Measurements from ENCODE around the gene CORIN.

Gene CORIN

GRCh38 chr4:47817275-47817674, 20.6 kb downstream of the CORIN start:
- H2AFZ ChIP-seq (ENCODE audit: low read depth, low read length), result no peak overlapping the region
- H3K4me2 ChIP-seq (ENCODE audit: insufficient read depth, low read length), result no peak overlapping the region
- H3K9ac ChIP-seq (ENCODE audit: low read depth, low read length), result no peak overlapping the region
- no peaks in the 10 kb centered on the region for H4K20me1 ChIP-seq (ENCODE audit: insufficient read depth, low read length)
- H3K79me2 ChIP-seq (ENCODE audit: insufficient read depth, low read length), result no peaks in the 10 kb centered on the region
- ATAC-seq (ENCODE audit: insufficient read depth, low read depth), result no peak
- H3K4me1 ChIP-seq (ENCODE audit: insufficient read depth, low read length), result no peaks in the 10 kb centered on the region
- no peaks in the 10 kb centered on the region for H3K9me3 ChIP-seq (ENCODE audit: insufficient read depth, low read length, severe bottlenecking)
- no peak for DNase-seq
- H3K27me3 ChIP-seq (ENCODE audit: insufficient read depth, low read length, poor library complexity), result peaks cover 2% of the 10 kb centered on the region
- no peak overlapping the region for H3K4me3 ChIP-seq (ENCODE audit: low read depth in 1 of 2, low read length in 2 of 2)
- H3K27ac ChIP-seq (ENCODE audit: low read length), result no peak overlapping the region
- no peaks in the 10 kb centered on the region for H3K36me3 ChIP-seq (ENCODE audit: insufficient read depth, low read length)
- TF ChIP-seq EZH2 (IDR thresholded peaks at IDR 0.05; ENCODE audit: borderline replicate concordance, low read depth, low read length, severe bottlenecking) (no peak), CTCF (IDR thresholded peaks at IDR 0.05; ENCODE audit: borderline replicate concordance, extremely low read depth, low read length, poor library complexity, severe bottlenecking) (no peak)

GRCh38 chr4:47816748-47817147, 21.1 kb downstream of the CORIN start:
- ATAC-seq (ENCODE audit: insufficient read depth, low read depth), result no peak
- H3K27ac ChIP-seq (ENCODE audit: low read length), result no peak overlapping the region
- TF ChIP-seq EZH2 (IDR thresholded peaks at IDR 0.05; ENCODE audit: borderline replicate concordance, low read depth, low read length, severe bottlenecking) (no peak), CTCF (IDR thresholded peaks at IDR 0.05; ENCODE audit: borderline replicate concordance, extremely low read depth, low read length, poor library complexity, severe bottlenecking) (no peak)
- no peaks in the 10 kb centered on the region for H3K79me2 ChIP-seq (ENCODE audit: insufficient read depth, low read length)
- H3K4me3 ChIP-seq (ENCODE audit: low read depth in 1 of 2, low read length in 2 of 2), result no peak overlapping the region
- H3K9ac ChIP-seq (ENCODE audit: low read depth, low read length), result no peak overlapping the region
- no peaks in the 10 kb centered on the region for H3K9me3 ChIP-seq (ENCODE audit: insufficient read depth, low read length, severe bottlenecking)
- H3K4me1 ChIP-seq (ENCODE audit: insufficient read depth, low read length), result no peaks in the 10 kb centered on the region
- DNase-seq, result no peak
- no peak overlapping the region for H2AFZ ChIP-seq (ENCODE audit: low read depth, low read length)
- H3K4me2 ChIP-seq (ENCODE audit: insufficient read depth, low read length), result no peak overlapping the region
- no peaks in the 10 kb centered on the region for H3K36me3 ChIP-seq (ENCODE audit: insufficient read depth, low read length)
- H3K27me3 ChIP-seq (ENCODE audit: insufficient read depth, low read length, poor library complexity), result peaks cover 2% of the 10 kb centered on the region
- H4K20me1 ChIP-seq (ENCODE audit: insufficient read depth, low read length), result no peaks in the 10 kb centered on the region

- Histone ChIP-seq H3K9me3 (ENCODE audit: insufficient read depth, low read length, severe bottlenecking) (no peaks in the 10 kb centered on the region), H2AFZ (ENCODE audit: low read depth, low read length) (no peak overlapping the region)
Measured at GRCh38 chr4:47814618-47815295, 23.1 kb downstream of the CORIN start.

More at GRCh38 chr4:47814618-47815295, 23.1 kb downstream of the CORIN start:
- DNase-seq (no peak), ATAC-seq (ENCODE audit: insufficient read depth, low read depth) (no peak)
- Histone ChIP-seq H3K4me2 (ENCODE audit: insufficient read depth, low read length) (no peak overlapping the region), H3K27ac (ENCODE audit: low read length) (no peak overlapping the region), H4K20me1 (ENCODE audit: insufficient read depth, low read length) (no peaks in the 10 kb centered on the region), H3K9ac (ENCODE audit: low read depth, low read length) (no peak overlapping the region), H3K4me3 (ENCODE audit: low read depth in 1 of 2, low read length in 2 of 2) (no peak overlapping the region), H3K27me3 (ENCODE audit: insufficient read depth, low read length, poor library complexity) (peaks cover 2% of the 10 kb centered on the region), H3K79me2 (ENCODE audit: insufficient read depth, low read length) (no peaks in the 10 kb centered on the region), H3K4me1 (ENCODE audit: insufficient read depth, low read length) (no peaks in the 10 kb centered on the region), H3K36me3 (ENCODE audit: insufficient read depth, low read length) (no peaks in the 10 kb centered on the region)
- TF ChIP-seq EZH2 (IDR thresholded peaks at IDR 0.05; ENCODE audit: borderline replicate concordance, low read depth, low read length, severe bottlenecking) (no peak), CTCF (IDR thresholded peaks at IDR 0.05; ENCODE audit: borderline replicate concordance, extremely low read depth, low read length, poor library complexity, severe bottlenecking) (no peak)

All from DND-41 (cell line).